GM08714 (cell line): Measurements from ENCODE around the gene IP6K3.

Source experiments
- H3K4me3 ChIP-seq: fragments of 200-500 bp; sonication (Bioruptor generic); 2 replicates; pipeline ENCODE4 v1.5.1; 2014; ENCODE audit warnings: mild to moderate bottlenecking, low read length, inconsistent platforms
- ZNF274 ChIP-seq: IDR thresholded peaks from 2 replicates; pipeline ENCODE4 v1.6.1; 2012; ENCODE audit warnings: mild to moderate bottlenecking, low read depth, low read length

The IP6K3 gene

DNA sequence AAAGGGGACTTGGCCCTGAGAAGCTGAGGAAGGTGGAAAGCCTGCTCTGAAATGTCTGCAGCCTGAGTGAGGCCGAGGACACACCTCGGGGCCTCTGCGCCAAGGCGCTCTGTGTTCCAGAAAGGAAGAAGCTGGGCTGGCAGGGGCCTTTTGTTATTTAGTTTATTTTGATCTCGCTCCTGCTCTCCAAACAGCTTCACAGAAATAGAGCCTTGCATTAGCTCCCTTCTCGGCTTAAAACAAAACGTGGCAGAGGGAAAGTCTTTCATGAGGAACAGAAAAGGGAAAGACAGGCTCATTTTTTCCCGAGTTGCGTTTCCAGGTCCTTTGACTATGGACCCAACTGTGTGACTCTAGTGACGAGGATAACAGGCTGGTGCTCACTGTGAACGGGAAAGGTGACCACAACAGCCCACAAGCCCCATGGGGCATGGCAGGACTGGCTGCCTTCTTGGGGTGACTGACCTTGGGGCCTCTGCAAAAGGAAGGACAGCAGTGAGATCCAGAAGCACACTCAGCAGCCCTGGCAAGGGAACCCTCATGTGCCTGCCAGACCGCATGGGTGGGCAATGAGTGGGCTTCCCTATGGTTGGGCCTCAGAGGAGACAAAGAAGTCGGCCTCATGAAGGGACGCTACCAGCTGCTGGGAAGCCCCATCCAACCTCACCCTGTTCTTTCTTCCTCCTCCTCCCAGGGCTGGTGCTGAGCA is 23.6 kb upstream of the IP6K3 start:
- H3K4me3 ChIP-seq: no peak overlapping the region
- TF ChIP-seq ZNF274: no peak

DNA sequence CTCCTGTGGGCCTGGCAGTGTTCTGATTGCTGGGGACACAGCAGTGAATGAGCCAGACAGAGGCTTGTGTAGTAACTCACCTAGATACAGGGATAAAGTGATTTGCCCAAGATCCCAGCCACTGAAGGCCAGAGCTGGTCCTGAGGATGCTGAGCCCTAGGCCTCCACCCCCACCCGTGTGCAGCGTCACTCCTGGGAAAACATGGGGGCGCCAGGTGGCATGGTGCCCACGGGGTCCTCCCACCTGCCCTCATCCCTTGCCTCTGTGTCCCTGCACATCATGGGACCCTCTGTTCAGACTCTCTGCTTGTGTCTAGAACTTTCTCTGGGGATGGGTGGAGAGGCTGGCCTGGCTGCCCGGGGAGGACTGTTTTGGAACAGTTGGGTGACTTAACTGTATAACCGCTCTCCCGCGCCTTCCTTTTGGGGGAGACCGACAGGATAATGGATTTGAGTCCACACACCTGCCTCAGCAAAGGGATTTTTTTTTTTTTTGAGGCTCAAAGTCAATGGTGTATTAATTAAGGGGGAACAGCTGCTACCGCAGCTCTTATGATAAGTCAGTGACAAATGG is 22.6 kb upstream of the IP6K3 start:
- no peak for TF ChIP-seq ZNF274
- H3K4me3 ChIP-seq: no peak overlapping the region

DNA sequence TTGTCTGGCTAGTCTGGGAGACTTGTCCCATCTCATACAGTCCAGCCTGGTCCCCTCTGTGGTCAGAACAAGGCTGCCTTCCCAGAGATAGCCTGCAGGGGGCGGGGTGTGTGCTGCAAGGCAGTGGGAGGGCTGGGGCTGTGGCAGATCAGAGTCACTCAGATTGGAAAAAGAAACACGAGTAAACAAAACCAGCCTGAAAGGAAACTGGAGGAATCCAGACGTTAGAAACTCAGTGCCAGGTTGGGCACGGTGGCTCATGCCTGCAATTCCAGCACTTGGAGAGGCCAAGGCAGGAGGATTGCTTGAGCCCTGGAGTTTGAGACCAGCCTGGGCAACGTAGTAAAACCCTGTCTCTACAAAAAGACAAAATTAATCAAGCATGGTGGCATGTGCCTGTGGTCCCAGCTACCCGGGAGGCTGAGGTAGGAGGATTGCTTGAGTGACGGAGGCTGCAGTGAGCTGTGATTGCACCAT is 22.0 kb upstream of the IP6K3 start:
- H3K4me3 ChIP-seq: no peak overlapping the region
- TF ChIP-seq ZNF274: no peak

DNA sequence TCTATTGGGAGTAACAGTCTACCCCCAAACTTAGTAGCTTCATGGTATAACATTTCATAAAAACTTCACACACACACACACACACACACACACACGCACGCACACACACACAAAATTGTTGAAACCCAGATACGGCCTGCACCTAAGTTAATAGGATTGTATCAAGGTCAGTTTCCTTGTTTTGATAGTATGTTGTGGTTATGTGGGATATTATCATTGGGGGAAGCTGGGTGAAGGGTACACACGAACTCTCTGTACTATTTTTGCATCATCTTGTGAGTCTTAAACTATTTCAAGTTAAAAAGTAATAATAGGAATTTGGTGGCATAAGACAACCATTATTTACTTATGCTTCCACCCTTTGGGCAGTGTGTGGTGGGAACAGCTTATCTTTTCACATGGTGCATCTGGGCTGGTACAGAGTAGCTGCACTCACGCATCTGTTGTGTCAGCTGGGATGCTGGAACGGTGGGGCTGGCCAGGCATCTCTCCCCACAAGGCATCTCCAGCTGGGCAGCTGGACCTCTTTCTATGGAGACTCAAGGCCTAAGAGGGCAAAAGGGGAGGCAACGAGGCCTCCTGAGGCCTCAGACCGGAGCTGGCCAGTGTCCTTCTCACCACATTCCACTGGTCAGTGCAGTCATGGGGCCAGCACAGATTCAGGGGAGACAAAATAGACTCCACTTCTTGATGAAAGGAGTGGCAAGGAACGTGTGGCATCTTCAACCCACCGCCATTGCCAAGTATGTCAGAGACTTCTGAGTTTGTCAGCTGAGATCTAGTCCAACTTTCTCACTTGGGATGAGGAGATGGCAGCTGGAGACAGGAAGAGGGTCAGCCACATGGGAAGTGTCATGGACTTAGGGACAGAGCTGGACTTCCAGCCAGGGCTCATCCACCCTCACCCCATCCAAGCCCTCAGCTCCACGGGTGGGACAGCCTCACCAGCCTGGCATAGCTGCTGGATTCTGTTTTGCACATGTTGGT is 20.5 kb upstream of the IP6K3 start:
- no peak for TF ChIP-seq ZNF274

DNA sequence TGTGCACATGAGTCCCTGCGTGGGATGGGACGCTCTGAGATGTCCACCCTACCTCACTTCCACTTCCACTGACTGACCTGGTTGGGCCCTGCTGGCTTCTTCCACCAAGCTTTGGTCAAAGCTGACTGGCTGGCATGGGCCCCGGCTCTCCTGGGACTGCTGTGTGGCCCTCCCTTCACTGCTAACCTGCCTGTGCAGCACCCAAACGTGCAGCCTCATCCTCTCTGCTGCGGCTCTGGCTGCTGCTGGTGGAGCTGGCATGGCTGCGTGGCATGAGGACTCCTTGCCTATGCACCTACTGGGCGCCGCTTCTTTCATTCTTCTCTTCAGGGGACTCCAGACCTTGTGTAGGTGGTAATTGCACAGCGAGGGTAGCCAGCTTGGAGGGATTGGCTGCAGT is 18.7 kb upstream of the IP6K3 start:
- no peak overlapping the region for H3K4me3 ChIP-seq
- TF ChIP-seq ZNF274: no peak

More for the DNA sequence above, 20.5 kb upstream of the IP6K3 start:
- H3K4me3 ChIP-seq: no peak overlapping the region

DNA sequence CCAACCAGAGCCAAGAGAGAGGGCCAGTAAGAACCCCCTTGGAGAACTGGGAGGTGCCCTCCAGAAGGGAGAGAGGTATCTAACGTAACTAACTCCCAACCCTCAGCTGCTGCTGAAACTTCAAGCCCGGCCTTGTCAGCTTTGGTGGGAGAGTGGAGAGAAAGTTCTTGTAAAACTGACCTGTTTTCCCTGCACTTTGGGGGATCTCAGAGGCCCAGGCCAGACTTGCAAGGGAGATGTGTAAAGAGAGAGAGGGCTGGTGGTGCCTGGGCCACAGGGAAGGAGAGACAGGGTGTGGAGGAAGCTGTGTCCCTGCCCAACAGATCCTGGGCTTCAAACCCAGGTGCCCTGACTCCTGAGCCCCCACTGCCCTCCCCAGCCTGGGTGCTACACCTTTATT is 17.3 kb upstream of the IP6K3 start:
- TF ChIP-seq ZNF274: no peak
- H3K4me3 ChIP-seq: no peak overlapping the region

DNA sequence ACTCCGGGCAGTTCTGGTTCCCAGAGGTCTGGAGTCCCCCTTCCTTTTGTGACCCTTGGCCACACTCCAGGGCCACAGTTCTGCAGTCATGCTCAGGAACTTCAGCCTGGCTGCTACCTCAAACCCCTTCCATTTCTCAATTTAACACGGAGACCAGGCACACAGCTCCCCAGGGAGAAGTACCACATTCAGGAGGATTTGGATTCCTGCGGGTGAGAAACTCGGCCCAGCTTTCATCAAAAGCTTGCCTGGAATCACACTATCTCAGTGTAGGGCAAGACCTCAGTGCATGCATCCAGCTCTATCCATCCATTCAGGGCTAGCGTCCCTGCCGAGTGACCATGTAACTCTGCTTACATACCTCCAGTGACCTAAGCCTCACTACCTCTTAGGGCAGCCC is 16.8 kb upstream of the IP6K3 start:
- no peak overlapping the region for H3K4me3 ChIP-seq
- no peak for TF ChIP-seq ZNF274

DNA sequence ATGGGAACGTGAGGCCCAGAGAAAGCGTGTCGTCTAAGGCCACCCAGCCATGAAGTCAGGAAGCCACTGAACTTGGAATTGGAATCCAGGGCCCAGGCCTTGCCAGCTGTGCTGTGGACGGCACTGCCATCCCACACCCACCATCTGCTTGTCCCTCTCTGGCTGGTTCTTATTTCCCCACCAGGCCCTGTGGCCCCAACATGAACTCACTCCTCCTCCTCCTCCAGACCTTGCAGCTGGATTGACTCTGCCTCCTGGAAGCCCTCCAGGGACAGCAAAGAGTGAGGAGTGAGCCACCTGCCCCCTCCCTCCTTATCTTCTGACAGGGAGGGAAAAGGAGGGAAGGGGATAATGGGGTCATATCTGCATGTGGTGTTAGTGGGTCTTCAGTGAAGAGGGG is 16.0 kb upstream of the IP6K3 start:
- no peak for TF ChIP-seq ZNF274

DNA sequence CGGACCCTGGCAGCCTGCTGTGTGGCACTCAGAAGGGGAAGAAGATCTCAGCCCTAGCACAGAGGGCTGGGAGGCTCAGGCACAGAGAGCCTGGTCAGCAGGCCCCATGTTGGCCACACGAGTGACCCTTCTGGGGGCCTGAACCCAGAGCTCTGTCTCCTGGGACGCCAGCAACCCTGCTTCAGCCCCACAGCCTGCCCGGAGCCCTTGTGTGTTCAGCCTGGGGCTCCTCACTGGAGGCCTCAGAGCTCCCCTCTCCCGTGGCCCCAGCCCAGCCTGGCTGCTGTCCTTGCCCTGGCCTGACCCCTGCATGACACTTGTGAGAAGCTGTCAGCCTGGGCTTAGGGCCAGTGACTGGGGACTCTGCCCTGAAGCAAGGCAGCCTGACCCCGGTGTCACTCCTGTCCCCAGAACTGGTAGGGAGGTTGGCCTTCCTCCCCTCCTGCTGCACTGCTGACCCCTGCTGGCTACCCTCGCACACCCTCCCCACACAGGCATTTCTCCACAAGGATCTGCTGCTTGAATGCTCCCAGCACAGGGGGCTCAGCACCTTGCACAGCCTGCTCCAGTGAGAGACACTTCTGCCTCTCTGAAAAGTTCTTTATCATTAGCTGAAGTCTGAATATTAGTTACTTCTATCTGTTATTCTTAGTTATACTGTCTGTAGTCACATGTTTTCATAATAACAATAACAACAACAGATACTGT is 15.4 kb upstream of the IP6K3 start:
- H3K4me3 ChIP-seq: no peak overlapping the region
- no peak for TF ChIP-seq ZNF274

More for the DNA sequence above, 16.0 kb upstream of the IP6K3 start:
- no peak overlapping the region for H3K4me3 ChIP-seq

DNA sequence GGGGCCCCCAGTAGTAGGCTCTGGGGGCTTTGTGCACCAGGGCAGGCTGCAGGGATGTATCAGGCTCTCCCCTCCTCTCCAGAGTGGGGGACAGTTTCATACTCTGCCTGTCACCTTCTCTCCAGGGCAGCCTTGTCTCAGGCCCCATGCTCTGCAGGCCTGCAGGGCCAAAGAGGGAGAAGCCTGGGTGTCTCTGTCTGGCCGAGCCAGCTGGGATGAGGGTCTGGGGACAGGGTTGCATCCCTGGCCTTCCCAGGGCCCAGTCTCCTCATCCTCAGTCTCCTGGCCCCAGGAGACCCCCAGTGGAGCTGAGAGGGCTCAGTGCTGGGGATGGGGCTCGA is 14.8 kb upstream of the IP6K3 start:
- no peak overlapping the region for H3K4me3 ChIP-seq
- TF ChIP-seq ZNF274: no peak

DNA sequence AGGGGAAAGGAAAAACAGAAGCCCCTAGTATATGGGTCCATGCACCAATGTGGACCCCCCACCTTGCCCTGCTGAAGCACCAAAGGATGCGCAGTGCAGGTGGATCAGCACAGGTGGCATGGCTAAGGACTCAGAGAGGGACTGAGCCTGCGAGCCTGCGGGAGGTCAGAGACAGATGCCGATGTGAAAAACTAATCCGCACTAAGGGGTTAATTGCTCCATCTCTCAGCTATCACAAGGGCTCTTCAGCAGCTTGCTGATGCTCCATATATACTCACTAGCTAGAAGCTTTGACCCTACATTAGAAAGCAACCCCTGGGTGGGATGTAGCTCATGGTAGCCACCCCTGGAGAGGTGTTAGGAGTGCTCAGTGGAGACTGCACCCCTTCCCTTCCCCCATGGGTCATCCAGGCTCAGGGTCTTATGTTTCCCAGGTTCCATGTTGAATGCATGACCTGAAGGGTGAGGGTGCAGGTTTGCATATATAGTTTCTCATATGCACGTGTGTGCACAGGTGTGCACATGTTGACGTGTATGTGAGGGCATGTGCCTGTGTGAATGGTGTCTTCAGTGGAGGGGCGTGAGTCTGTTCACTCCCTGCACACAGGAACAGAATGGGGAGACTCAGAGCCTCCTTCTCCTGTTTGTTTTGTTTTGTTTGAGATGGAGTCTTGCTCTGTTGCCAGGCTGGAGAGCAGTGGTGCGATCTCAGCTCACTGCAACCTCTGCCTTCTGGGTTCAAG is 13.4 kb upstream of the IP6K3 start:
- H3K4me3 ChIP-seq: no peak overlapping the region
- no peak for TF ChIP-seq ZNF274

DNA sequence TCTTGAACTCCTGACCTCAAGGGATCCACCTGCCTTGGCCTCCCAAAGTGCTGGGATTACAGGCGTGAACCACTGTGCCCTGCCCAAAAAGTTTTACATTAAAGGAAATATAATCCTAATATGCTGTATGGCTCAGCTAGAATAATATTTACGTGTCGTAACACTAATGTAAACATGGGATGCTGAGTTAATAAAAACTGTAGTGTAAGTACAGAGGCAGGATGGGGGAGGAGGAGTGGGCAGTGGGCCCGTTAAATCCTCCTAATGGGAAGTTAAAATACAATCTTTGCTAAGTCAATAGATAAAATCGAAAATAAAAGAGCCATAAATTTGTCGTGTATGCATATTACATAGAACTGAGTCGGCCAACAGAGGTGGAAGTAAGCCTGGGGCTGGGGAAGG is 12.1 kb upstream of the IP6K3 start:
- H3K4me3 ChIP-seq: no peak overlapping the region
- TF ChIP-seq ZNF274: no peak

DNA sequence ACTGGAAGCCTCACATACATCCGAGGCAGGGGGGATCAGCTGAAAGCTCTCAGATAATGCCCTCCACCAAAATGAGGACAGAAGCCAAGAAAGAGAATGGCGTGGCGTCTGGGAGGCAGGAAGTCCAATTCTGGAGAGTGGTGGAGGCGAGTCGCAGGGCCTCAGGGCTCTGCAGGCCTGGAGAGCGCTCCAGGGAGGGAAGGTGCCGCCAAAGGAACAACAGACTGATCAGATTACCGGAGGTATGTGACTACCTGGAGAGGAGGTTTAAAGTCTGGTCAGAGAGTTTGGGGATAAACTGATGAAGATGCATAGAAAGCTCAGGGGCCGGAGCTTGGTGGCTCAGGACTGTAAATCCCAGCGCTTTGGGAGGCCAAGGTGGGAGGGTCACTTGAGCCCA is 11.2 kb upstream of the IP6K3 start:
- no peak for TF ChIP-seq ZNF274
- no peak overlapping the region for H3K4me3 ChIP-seq

DNA sequence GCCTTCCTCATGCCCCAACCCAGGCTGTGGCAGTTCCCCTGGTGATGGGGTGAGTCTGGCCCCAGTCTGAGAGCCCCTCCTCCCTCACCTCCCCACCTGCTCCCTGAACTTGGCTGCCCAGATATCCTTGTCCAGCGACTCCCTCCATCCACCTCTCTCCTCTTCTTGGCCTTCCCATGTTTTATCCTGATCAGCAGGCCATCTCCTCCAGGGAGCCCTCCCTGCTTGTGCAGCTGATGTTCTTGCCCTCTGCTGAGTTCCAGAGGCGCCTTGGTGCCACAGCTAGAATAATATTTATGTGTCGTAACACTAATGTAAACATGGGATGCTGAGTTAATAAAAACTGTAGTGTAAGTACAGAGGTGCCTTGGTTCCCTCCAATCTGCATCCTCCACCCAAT is 10.4 kb upstream of the IP6K3 start:
- no peak for TF ChIP-seq ZNF274

More for the DNA sequence above, 10.4 kb upstream of the IP6K3 start:
- H3K4me3 ChIP-seq: no peak overlapping the region
